HG03135 (cell line): ENCODE results near the gene FAM168B.
"Not testable (repeated sequence)": the region's sequence is repeated elsewhere in the genome, so short reads cannot be mapped to it uniquely, and the experiment has no call there.

Experiments
- ATAC-seq: cut with Tn5 transposase; IDR thresholded peaks from one replicate; pipeline ENCODE4 v1.9.1; 2021; ENCODE audit warnings: mild to moderate bottlenecking, moderate library complexity; ENCODE audit not compliant: unreplicated experiment

The FAM168B gene

GRCh38 chr2:131103165-131103564 lies 9.9 kb upstream of the FAM168B start:
- no peak for ATAC-seq

GRCh38 chr2:131094463-131095281 lies 1.4 kb upstream of the FAM168B start:
- ATAC-seq = no peak

GRCh38 chr2:131093696-131094462 lies 619 bp upstream of the FAM168B start:
- ATAC-seq = peak; percentile 68

GRCh38 chr2:131092458-131093005 lies 728 bp downstream of the FAM168B start:
- ATAC-seq = no peak

GRCh38 chr2:131085646-131086045 lies 7.6 kb downstream of the FAM168B start:
- no peak for ATAC-seq

GRCh38 chr2:131081190-131081589 lies 12.1 kb downstream of the FAM168B start:
- no peak for ATAC-seq

- not testable (repeated sequence) for ATAC-seq
Observed at GRCh38 chr2:131079931-131080330, 13.3 kb downstream of the FAM168B start.

- no peak for ATAC-seq
Observed at GRCh38 chr2:131077966-131078365, 15.3 kb downstream of the FAM168B start.

- no peak for ATAC-seq
Observed at GRCh38 chr2:131077182-131077846, 15.9 kb downstream of the FAM168B start.

- ATAC-seq = no peak
Observed at GRCh38 chr2:131076707-131077106, 16.6 kb downstream of the FAM168B start.

GRCh38 chr2:131075578-131075977 lies 17.7 kb downstream of the FAM168B start:
- not testable (repeated sequence) for ATAC-seq

GRCh38 chr2:131068172-131068571 lies 25.1 kb downstream of the FAM168B start:
- ATAC-seq = not testable (repeated sequence)

- no peak for ATAC-seq
Observed at GRCh38 chr2:131067465-131068125, 25.7 kb downstream of the FAM168B start.

- ATAC-seq = no peak
Observed at GRCh38 chr2:131064589-131065512, 28.4 kb downstream of the FAM168B start.

GRCh38 chr2:131063501-131064283 lies 29.6 kb downstream of the FAM168B start:
- no peak for ATAC-seq

GRCh38 chr2:131058920-131059319 lies 34.3 kb downstream of the FAM168B start:
- no peak for ATAC-seq

GRCh38 chr2:131058214-131058843 lies 34.9 kb downstream of the FAM168B start:
- ATAC-seq = no peak

GRCh38 chr2:131056932-131057287 lies 36.4 kb downstream of the FAM168B start:
- no peak for ATAC-seq
